ENCODE data around the gene ANKS1B.

Gene ANKS1B

GRCh38 chr12:98691351-98691750 is 1293.4 kb downstream of the ANKS1B start:
- Histone ChIP-seq H3K27me3 (replicated peaks) (no peaks in the 10 kb centered on the region), H3K4me3 (ENCODE audit: low read depth, low read length) (no peak overlapping the region), H3K36me3 (replicated peaks) (peaks cover 4% of the 10 kb centered on the region), H3K27ac (no peak overlapping the region)
- no peak for TF ChIP-seq CTCF (IDR thresholded peaks at IDR 0.05; ENCODE audit: low read depth, low read length, missing control alignments)
- in situ Hi-C loops (cut with HindIII; ENCODE audit: low pct_ligation_motif_present, low sequenced_read_pairs) = no loop called here
- DNase-seq = no peak

- no peak overlapping the region for H3K27ac ChIP-seq
- in situ Hi-C loops (cut with HindIII; ENCODE audit: low pct_ligation_motif_present, low sequenced_read_pairs) = no loop called here
- no peak for TF ChIP-seq CTCF (IDR thresholded peaks at IDR 0.05; ENCODE audit: low read depth, low read length, missing control alignments)
- H3K4me3 ChIP-seq (ENCODE audit: low read depth, low read length) = no peak overlapping the region
- DNase-seq = no peak
- peaks cover 20% of the 10 kb centered on the region for H3K36me3 ChIP-seq (replicated peaks)
- no peaks in the 10 kb centered on the region for H3K27me3 ChIP-seq (replicated peaks)
Measured at GRCh38 chr12:98686603-98687002, 1298.1 kb downstream of the ANKS1B start.

Measured in brain microvascular endothelial cell (primary cell).